ENCODE results near the gene PDGFB. TPM values are rescaled to one million over a fixed set of nuclear protein-coding genes. Genes with fewer than 3 reads are reported as not detected.

Gene PDGFB
- total RNA-seq, 4 donors from 2014 or later, result 6.0 to 20.0 (median 8.9) TPM

DNA sequence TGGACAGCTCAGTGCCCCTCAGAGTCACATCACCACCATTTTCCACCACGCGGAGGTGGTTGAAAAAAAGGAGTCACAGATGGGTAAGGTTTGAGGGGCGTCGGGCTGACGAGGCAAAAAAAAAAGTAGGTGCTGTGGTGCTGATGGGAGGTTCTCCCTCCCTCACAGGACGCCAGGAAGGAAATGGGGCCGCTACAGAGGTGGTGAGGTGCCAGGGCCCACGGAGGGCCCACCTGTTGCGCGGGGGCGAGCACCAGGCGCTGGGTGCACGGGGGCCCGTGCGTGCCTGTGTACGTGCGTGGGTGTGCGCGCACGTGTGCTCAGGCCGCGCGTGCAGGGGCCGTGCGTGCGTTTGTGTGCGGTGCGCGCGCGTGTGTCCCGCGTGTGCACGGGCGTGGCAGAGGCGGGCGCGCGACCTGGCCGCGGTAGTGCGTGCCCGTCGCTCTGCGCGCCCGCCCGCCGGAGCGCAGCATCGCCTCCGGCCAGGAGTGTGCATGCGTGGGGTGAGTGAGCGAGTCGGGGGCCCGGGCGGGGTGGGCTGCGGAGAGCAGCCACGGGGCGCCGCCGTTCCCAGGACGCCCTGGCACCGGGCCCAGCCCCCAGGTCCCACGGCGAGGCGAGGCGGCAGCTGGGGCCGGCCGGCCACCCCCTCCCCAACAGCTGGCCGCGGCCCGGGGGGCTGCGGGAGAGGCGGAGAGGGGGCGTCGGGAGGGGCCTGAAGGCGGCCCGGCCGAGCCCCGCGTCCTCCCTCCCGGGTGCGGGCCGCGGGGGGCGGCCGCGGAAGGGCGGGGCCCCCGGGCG, 2.8 kb downstream of the PDGFB start:
- TF ChIP-seq CTCF (IDR thresholded peaks at IDR 0.05 in 4 of 5, conservative IDR thresholded peaks at IDR 0.05 in 1 of 5) (no peak), POLR2A (IDR thresholded peaks at IDR 0.05) (no peak)
- Histone ChIP-seq H3K27ac (peak overlapping the region; percentile 91 to 97 (median 92)), H3K36me3 (no peaks in the 10 kb centered on the region), H3K4me3 (peak overlapping the region; percentile 33 to 65 (median 56)), H3K4me1 (peaks cover 49 to 61% of the 10 kb centered on the region in 2 donors), H3K9me3 (no peaks in the 10 kb centered on the region), H3K27me3 (no peaks in the 10 kb centered on the region)
- in situ Hi-C loops (cut with MboI; ENCODE audit: low sequenced_read_pairs in 4 of 4), result no loop called here
- no peak for DNase-seq
- ATAC-seq, result no peak
- intact Hi-C loops (cut with DNase I; ENCODE audit: low total_unique reads), result no loop called here

- peak in 1 of 2 donors; percentile 20 for TF ChIP-seq POLR2A (IDR thresholded peaks at IDR 0.05)
- TF ChIP-seq CTCF (IDR thresholded peaks at IDR 0.05 in 4 of 5, conservative IDR thresholded peaks at IDR 0.05 in 1 of 5), result no peak
- Histone ChIP-seq H3K9me3 (no peaks in the 10 kb centered on the region), H3K27ac (peak overlapping the region; percentile 91 to 97 (median 92)), H3K4me1 (peaks cover 53 to 65% of the 10 kb centered on the region in 2 donors), H3K36me3 (no peaks in the 10 kb centered on the region), H3K27me3 (no peaks in the 10 kb centered on the region), H3K4me3 (peak overlapping the region; percentile 29 to 65 (median 44))
- intact Hi-C loops (cut with DNase I; ENCODE audit: low total_unique reads) (no loop called here), in situ Hi-C loops (cut with MboI; ENCODE audit: low sequenced_read_pairs in 4 of 4) (no loop called here)
- DNase-seq (peak; percentile 57 to 80), ATAC-seq (peak in 1 of 2 donors; percentile 26)
Observed at GRCh38 chr22:39240831-39241793, 3.7 kb downstream of the PDGFB start.

- H3K27ac ChIP-seq, result peak overlapping the region; percentile 91 to 97 (median 92)
- in situ Hi-C loops (cut with MboI; ENCODE audit: low sequenced_read_pairs in 4 of 4) (loop anchor here in 1 of 4 donors (5.0 kb wide), 1 partner anchor 78 kb away; the partner anchor contains the start of gene RPL3), intact Hi-C loops (cut with DNase I; ENCODE audit: low total_unique reads) (loop anchor here (5.0 to 10.0 kb wide), 3 partner anchors 367 to 537 kb away; partner anchors contain the start of genes CBX6, JOSD1 and SUN2)
- DNase-seq, result peak in 1 of 2 donors; percentile 57
- no peaks in the 10 kb centered on the region for H3K9me3 ChIP-seq
- H3K36me3 ChIP-seq, result no peaks in the 10 kb centered on the region
- ATAC-seq, result no peak
- TF ChIP-seq CTCF (IDR thresholded peaks at IDR 0.05 in 4 of 5, conservative IDR thresholded peaks at IDR 0.05 in 1 of 5), result no peak
- no peak for TF ChIP-seq POLR2A (IDR thresholded peaks at IDR 0.05)
- H3K4me1 ChIP-seq, result peaks cover 63 to 71% of the 10 kb centered on the region in 2 donors
- H3K4me3 ChIP-seq, result peak overlapping the region in 3 of 4 donors; percentile 29 to 65 (median 54)
- H3K27me3 ChIP-seq, result no peaks in the 10 kb centered on the region
Observed at GRCh38 chr22:39239561-39240423, 5.0 kb downstream of the PDGFB start.
